ENCODE results near the gene VPS39.
A peak's percentile ranks its signal among the peaks of the same experiment; 100 is the strongest.

Gene VPS39

GRCh38 chr15:42144841-42145375 is 63.2 kb downstream of the VPS39 start:
- no peak for DNase-seq

GRCh38 chr15:42143866-42144625 is 64.1 kb downstream of the VPS39 start:
- no peak for DNase-seq

GRCh38 chr15:42143356-42143755 is 64.7 kb downstream of the VPS39 start:
- DNase-seq, result no peak

GRCh38 chr15:42141795-42142667 is 66.1 kb downstream of the VPS39 start:
- DNase-seq, result no peak

- DNase-seq, result no peak
Observed at GRCh38 chr15:42141246-42141645, 66.9 kb downstream of the VPS39 start.

GRCh38 chr15:42140383-42141070 is 67.6 kb downstream of the VPS39 start:
- no peak for DNase-seq

- DNase-seq, result no peak
Observed at GRCh38 chr15:42139596-42139995, 68.5 kb downstream of the VPS39 start.

- no peak for DNase-seq
Observed at GRCh38 chr15:42138968-42139386, 69.1 kb downstream of the VPS39 start.

- no peak for DNase-seq
Observed at GRCh38 chr15:42138411-42138810, 69.7 kb downstream of the VPS39 start.

GRCh38 chr15:42137461-42138261 is 70.4 kb downstream of the VPS39 start:
- DNase-seq, result no peak

- DNase-seq, result no peak
Observed at GRCh38 chr15:42136513-42136912, 71.6 kb downstream of the VPS39 start.

- no peak for DNase-seq
Observed at GRCh38 chr15:42135351-42135750, 72.8 kb downstream of the VPS39 start.

- no peak for DNase-seq
Observed at GRCh38 chr15:42134617-42135245, 73.4 kb downstream of the VPS39 start.

GRCh38 chr15:42133886-42134502 is 74.1 kb downstream of the VPS39 start:
- DNase-seq, result peak; percentile 17

- no peak for DNase-seq
Observed at GRCh38 chr15:42133356-42133755, 74.7 kb downstream of the VPS39 start.

- DNase-seq, result no peak
Observed at GRCh38 chr15:42131826-42132806, 76.0 kb downstream of the VPS39 start.

- no peak for DNase-seq
Observed at GRCh38 chr15:42131006-42131405, 77.1 kb downstream of the VPS39 start.

- DNase-seq, result no peak
Observed at GRCh38 chr15:42130246-42130986, 77.7 kb downstream of the VPS39 start.

GRCh38 chr15:42129364-42129763 is 78.7 kb downstream of the VPS39 start:
- DNase-seq, result no peak
